HL-60 (cell line): Measurements from ENCODE around the gene DNMT1.

Source experiments
- POLR2AphosphoS5 ChIP-seq: IDR thresholded peaks from 2 replicates; pipeline ENCODE4 v1.6.1; 2012; ENCODE audit warnings: low read depth
- TF ChIP-seq, protein P1 (sequence below): IDR thresholded peaks from one replicate; pipeline ENCODE4 v1.5.1; 2011; ENCODE audit warnings: low read length, control low read depth, inconsistent platforms; ENCODE audit not compliant: insufficient read depth
- TF ChIP-seq, protein P2 (sequence below): IDR thresholded peaks from 2 replicates; pipeline ENCODE4 v1.6.1; 2012; ENCODE audit warnings: low read depth; ENCODE audit not compliant: insufficient replicate concordance

DNA sequence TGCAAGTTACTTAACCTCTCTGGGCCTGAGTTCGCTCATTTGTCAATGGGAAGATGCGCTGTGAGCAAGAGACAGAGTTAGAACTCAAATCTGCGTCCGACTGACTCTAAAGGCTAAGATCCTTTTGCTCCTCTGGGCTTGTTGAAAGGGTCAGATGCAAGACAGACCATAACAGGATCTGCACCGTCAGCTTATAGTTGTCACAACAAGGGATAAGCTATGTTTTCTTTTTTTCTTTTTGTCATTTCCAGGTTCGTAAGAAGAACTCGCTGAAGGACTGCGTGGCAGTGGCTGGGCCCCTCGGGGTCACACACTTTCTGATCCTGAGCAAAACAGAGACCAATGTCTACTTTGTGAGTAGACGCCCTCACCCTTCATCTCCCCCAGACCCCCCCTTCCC, 87.5 kb downstream of the DNMT1 start:
- TF ChIP-seq, protein P1, sequence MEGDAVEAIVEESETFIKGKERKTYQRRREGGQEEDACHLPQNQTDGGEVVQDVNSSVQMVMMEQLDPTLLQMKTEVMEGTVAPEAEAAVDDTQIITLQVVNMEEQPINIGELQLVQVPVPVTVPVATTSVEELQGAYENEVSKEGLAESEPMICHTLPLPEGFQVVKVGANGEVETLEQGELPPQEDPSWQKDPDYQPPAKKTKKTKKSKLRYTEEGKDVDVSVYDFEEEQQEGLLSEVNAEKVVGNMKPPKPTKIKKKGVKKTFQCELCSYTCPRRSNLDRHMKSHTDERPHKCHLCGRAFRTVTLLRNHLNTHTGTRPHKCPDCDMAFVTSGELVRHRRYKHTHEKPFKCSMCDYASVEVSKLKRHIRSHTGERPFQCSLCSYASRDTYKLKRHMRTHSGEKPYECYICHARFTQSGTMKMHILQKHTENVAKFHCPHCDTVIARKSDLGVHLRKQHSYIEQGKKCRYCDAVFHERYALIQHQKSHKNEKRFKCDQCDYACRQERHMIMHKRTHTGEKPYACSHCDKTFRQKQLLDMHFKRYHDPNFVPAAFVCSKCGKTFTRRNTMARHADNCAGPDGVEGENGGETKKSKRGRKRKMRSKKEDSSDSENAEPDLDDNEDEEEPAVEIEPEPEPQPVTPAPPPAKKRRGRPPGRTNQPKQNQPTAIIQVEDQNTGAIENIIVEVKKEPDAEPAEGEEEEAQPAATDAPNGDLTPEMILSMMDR: no peak
- TF ChIP-seq, protein P2, sequence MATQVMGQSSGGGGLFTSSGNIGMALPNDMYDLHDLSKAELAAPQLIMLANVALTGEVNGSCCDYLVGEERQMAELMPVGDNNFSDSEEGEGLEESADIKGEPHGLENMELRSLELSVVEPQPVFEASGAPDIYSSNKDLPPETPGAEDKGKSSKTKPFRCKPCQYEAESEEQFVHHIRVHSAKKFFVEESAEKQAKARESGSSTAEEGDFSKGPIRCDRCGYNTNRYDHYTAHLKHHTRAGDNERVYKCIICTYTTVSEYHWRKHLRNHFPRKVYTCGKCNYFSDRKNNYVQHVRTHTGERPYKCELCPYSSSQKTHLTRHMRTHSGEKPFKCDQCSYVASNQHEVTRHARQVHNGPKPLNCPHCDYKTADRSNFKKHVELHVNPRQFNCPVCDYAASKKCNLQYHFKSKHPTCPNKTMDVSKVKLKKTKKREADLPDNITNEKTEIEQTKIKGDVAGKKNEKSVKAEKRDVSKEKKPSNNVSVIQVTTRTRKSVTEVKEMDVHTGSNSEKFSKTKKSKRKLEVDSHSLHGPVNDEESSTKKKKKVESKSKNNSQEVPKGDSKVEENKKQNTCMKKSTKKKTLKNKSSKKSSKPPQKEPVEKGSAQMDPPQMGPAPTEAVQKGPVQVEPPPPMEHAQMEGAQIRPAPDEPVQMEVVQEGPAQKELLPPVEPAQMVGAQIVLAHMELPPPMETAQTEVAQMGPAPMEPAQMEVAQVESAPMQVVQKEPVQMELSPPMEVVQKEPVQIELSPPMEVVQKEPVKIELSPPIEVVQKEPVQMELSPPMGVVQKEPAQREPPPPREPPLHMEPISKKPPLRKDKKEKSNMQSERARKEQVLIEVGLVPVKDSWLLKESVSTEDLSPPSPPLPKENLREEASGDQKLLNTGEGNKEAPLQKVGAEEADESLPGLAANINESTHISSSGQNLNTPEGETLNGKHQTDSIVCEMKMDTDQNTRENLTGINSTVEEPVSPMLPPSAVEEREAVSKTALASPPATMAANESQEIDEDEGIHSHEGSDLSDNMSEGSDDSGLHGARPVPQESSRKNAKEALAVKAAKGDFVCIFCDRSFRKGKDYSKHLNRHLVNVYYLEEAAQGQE: no peak
- 0 out of 2 replicates have a peak, but pooled peaks have one; percentile 4 for TF ChIP-seq POLR2AphosphoS5
